Endothelial cell (in vitro differentiated cells): ENCODE measurements around the gene CUL9. TPM values are rescaled to one million over a fixed set of nuclear protein-coding genes. Genes with fewer than 3 reads are reported as not detected.

Source experiments
- DNase-seq: peaks from one replicate; pipeline ENCODE4 v3.0.0; 2021; ENCODE audit warnings: low spot score
- H3K27ac Mint-ChIP-seq: one replicate; pipeline ENCODE4 v1.8.0; 2021; ENCODE audit warnings: mixed read lengths, inconsistent platforms; ENCODE audit not compliant: unreplicated experiment
- H3K27me3 Mint-ChIP-seq: one replicate; pipeline ENCODE4 v1.8.0; 2021; ENCODE audit warnings: mild to moderate bottlenecking, moderate library complexity, mixed read lengths, inconsistent platforms; ENCODE audit not compliant: unreplicated experiment
- H3K36me3 Mint-ChIP-seq: one replicate; pipeline ENCODE4 v1.8.0; 2021; ENCODE audit warnings: mild to moderate bottlenecking, low read depth, mixed read lengths, inconsistent platforms; ENCODE audit not compliant: unreplicated experiment
- H3K4me1 Mint-ChIP-seq: one replicate; pipeline ENCODE4 v1.8.0; 2021; ENCODE audit warnings: mild to moderate bottlenecking, mixed read lengths, inconsistent platforms; ENCODE audit not compliant: unreplicated experiment
- H3K4me3 Mint-ChIP-seq: one replicate; pipeline ENCODE4 v1.8.0; 2021; ENCODE audit warnings: mild to moderate bottlenecking, mixed read lengths, inconsistent platforms; ENCODE audit not compliant: unreplicated experiment
- H3K9me3 Mint-ChIP-seq: one replicate; pipeline ENCODE4 v1.8.0; 2021; ENCODE audit warnings: mixed read lengths, inconsistent platforms; ENCODE audit not compliant: unreplicated experiment
- total RNA-seq: library from RNA; stranded (reverse); fragmentation: NEBNext Ultra II Directional; extraction: Animal tissue kit (Norgen Biotek cat#: 25700); gene quantifications from one replicate; pipeline ENCODE4 v1.2.1, GENCODE V29; 2021; ENCODE audit not compliant: unreplicated experiment
- TF ChIP-seq, protein P1 (sequence below): fragments of 200-600 bp; sonication (generic); IDR thresholded peaks from one replicate; pipeline ENCODE4 v1.5.0; 2021; ENCODE audit warnings: antibody characterized with exemption; ENCODE audit not compliant: unreplicated experiment

The CUL9 gene
- total RNA-seq, 1 donor from 2014 or later, result 55.4 TPM

- Mint-ChIP-seq H3K4me1 (no peaks in the 10 kb centered on the region), H3K27me3 (peaks cover 3% of the 10 kb centered on the region), H3K36me3 (peaks cover 23% of the 10 kb centered on the region), H3K27ac (no peak overlapping the region), H3K9me3 (no peaks in the 10 kb centered on the region), H3K4me3 (no peak overlapping the region)
- no peak for DNase-seq
- TF ChIP-seq, protein P1, sequence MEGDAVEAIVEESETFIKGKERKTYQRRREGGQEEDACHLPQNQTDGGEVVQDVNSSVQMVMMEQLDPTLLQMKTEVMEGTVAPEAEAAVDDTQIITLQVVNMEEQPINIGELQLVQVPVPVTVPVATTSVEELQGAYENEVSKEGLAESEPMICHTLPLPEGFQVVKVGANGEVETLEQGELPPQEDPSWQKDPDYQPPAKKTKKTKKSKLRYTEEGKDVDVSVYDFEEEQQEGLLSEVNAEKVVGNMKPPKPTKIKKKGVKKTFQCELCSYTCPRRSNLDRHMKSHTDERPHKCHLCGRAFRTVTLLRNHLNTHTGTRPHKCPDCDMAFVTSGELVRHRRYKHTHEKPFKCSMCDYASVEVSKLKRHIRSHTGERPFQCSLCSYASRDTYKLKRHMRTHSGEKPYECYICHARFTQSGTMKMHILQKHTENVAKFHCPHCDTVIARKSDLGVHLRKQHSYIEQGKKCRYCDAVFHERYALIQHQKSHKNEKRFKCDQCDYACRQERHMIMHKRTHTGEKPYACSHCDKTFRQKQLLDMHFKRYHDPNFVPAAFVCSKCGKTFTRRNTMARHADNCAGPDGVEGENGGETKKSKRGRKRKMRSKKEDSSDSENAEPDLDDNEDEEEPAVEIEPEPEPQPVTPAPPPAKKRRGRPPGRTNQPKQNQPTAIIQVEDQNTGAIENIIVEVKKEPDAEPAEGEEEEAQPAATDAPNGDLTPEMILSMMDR, result no peak
Measured at GRCh38 chr6:43211955-43212354, 30.0 kb downstream of the CUL9 start.

DNA sequence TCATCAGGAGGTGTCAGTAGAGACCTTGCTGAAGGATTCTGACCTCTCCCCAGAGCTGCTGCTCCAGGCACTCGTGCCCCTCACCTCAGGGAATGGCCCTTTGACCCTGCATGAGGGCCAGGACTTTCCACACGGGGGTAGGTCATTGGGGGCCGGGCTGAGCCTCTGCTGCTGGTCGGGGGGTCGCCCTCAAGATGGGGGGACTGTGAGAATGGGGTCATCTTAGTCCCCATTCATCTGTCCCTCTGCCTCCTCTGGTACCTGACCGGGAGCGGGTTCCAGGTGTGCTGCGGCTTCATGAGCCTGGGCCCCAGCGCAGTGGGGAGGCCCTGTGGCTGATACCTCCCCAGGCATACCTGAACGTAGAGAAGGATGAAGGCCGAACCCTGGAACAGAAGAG, 31.4 kb downstream of the CUL9 start:
- no peaks in the 10 kb centered on the region for H3K4me1 Mint-ChIP-seq
- no peak overlapping the region for H3K27ac Mint-ChIP-seq
- no peak for DNase-seq
- no peak overlapping the region for H3K4me3 Mint-ChIP-seq
- peaks cover 24% of the 10 kb centered on the region for H3K36me3 Mint-ChIP-seq
- H3K27me3 Mint-ChIP-seq, result no peaks in the 10 kb centered on the region
- H3K9me3 Mint-ChIP-seq, result no peaks in the 10 kb centered on the region
- TF ChIP-seq, protein P1, result no peak

GRCh38 chr6:43215066-43215465, 33.1 kb downstream of the CUL9 start:
- Mint-ChIP-seq H3K4me3 (no peak overlapping the region), H3K36me3 (peaks cover 32% of the 10 kb centered on the region), H3K27ac (no peak overlapping the region), H3K9me3 (no peaks in the 10 kb centered on the region), H3K4me1 (no peaks in the 10 kb centered on the region), H3K27me3 (no peaks in the 10 kb centered on the region)
- no peak for DNase-seq
- TF ChIP-seq, protein P1, result no peak

DNA sequence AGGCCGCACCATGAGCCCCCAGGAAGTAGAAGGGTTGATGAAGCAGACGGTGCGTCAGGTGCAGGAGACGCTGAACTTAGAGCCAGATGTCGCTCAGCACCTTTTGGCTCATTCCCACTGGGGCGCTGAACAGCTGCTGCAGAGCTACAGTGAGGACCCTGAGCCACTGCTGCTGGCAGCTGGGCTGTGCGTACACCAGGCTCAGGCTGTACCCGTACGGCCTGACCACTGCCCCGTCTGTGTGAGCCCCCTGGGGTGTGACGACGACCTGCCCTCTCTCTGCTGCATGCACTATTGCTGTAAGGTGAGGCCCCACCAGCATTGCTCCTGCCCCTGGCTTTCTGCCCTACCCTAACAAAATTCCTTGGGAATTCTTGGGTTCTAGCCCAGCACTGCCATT, 34.2 kb downstream of the CUL9 start:
- no peaks in the 10 kb centered on the region for H3K4me1 Mint-ChIP-seq
- DNase-seq, result no peak
- H3K9me3 Mint-ChIP-seq, result no peaks in the 10 kb centered on the region
- TF ChIP-seq, protein P1, result no peak
- H3K4me3 Mint-ChIP-seq, result peak overlapping the region; percentile 18
- H3K27me3 Mint-ChIP-seq, result no peaks in the 10 kb centered on the region
- peaks cover 39% of the 10 kb centered on the region for H3K36me3 Mint-ChIP-seq
- H3K27ac Mint-ChIP-seq, result no peak overlapping the region

DNA sequence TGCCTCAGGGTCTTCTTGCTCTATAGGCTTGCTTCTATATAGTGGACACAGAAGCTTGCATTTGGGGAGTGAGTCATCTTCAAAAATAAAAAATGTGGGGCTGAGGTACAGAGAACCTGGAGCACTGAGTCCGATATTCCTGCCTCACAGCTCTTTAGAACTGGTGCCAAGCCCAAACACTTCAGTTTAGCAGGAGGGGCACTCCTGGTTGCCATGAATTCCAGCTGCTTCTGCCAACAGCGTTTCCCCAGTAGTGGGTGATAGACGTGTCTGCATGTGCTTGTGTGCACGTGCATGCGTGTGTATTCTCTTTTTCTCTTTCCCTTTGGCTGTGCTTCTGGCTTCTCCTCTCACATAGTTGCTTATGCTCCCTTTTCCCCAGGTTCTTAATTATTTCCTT, 35.4 kb downstream of the CUL9 start:
- H3K4me3 Mint-ChIP-seq, result no peak overlapping the region
- no peaks in the 10 kb centered on the region for H3K4me1 Mint-ChIP-seq
- no peak for DNase-seq
- no peaks in the 10 kb centered on the region for H3K27me3 Mint-ChIP-seq
- no peak overlapping the region for H3K27ac Mint-ChIP-seq
- no peaks in the 10 kb centered on the region for H3K9me3 Mint-ChIP-seq
- H3K36me3 Mint-ChIP-seq, result peaks cover 44% of the 10 kb centered on the region
- TF ChIP-seq, protein P1, result no peak
